HEK293 (cell line): Measurements from ENCODE around the gene USP3.

Source experiments
- CTCF ChIA-PET: fragments of 350-600 bp; formaldehyde crosslinking; extraction: SDS; loops from one replicate; lab custom pipeline; 2021; ENCODE audit warnings: antibody characterized with exemption; lab: Yijun Ruan, JAX
- POLR2A ChIA-PET: fragments of 300-600 bp; formaldehyde crosslinking; extraction: SDS; loops from one replicate; lab custom pipeline; 2020; ENCODE audit warnings: antibody characterized with exemption, inconsistent platforms; lab: Yijun Ruan, JAX
- H3K27ac ChIP-seq: fragments of 200-500 bp; sonication (Bioruptor generic); 2 replicates; pipeline ENCODE4 v1.5.1; 2014; ENCODE audit warnings: low read depth, low read length, control low read depth, inconsistent platforms; ENCODE audit errors: extremely low read depth
- H3K36me3 ChIP-seq, 2 experiments: fragments of 200-500 bp in 1 of 2; sonication (Bioruptor generic) in 1 of 2; 1 replicate in 1 of 2; 2 replicates in 1 of 2; pipeline ENCODE4 v1.5.1; 2014 to 2017; ENCODE audit warnings: inconsistent platforms in 2 of 2, low read length in 2 of 2; ENCODE audit not compliant: control insufficient read depth in 2 of 2, insufficient read depth in 1 of 2
- H3K4me1 ChIP-seq: fragments of 200-500 bp; sonication (Bioruptor generic); 2 replicates; pipeline ENCODE4 v1.5.1; 2014; ENCODE audit warnings: mild to moderate bottlenecking, low read length, inconsistent platforms; ENCODE audit not compliant: control insufficient read depth, insufficient read depth
- H3K4me3 ChIP-seq: 2 replicates; pipeline ENCODE4 v1.5.1; 2011; ENCODE audit warnings: low read depth, mild to moderate bottlenecking, control low read depth, low read length, moderate library complexity
- H3K9me3 ChIP-seq: fragments of 200-500 bp; sonication (Bioruptor generic); 2 replicates; pipeline ENCODE4 v1.5.1; 2014; ENCODE audit warnings: low read depth, low read length, inconsistent platforms; ENCODE audit not compliant: control insufficient read depth, insufficient read depth
- GLIS1 ChIP-seq: fragments of 450-650 bp; formaldehyde crosslinking; IDR thresholded peaks from 2 replicates; pipeline ENCODE4 v1.5.1; 2016; ENCODE audit warnings: missing biosample characterization, missing genetic modification characterization
- IKZF3 ChIP-seq: fragments of 450-650 bp; IDR thresholded peaks from 2 replicates; pipeline ENCODE4 v1.5.0; 2018; ENCODE audit warnings: missing biosample characterization, mild to moderate bottlenecking, missing genetic modification characterization, moderate library complexity
- KLF8 ChIP-seq: fragments of 450-650 bp; formaldehyde crosslinking; IDR thresholded peaks from 2 replicates; pipeline ENCODE4 v1.5.1; 2016; ENCODE audit warnings: missing biosample characterization, missing genetic modification characterization
- MEIS1 ChIP-seq: sonication (generic); formaldehyde crosslinking; IDR thresholded peaks from 2 replicates; pipeline ENCODE4 v1.8.1; 2022; ENCODE audit warnings: missing genetic modification reagents, mild to moderate bottlenecking, borderline replicate concordance
- SALL2 ChIP-seq: fragments of 450-650 bp; formaldehyde crosslinking; IDR thresholded peaks from 2 replicates; pipeline ENCODE4 v1.5.0; 2017; ENCODE audit warnings: missing biosample characterization, mild to moderate bottlenecking, missing genetic modification characterization, borderline replicate concordance
- SCRT1 ChIP-seq: fragments of 450-650 bp; formaldehyde crosslinking; IDR thresholded peaks from 2 replicates; pipeline ENCODE4 v1.5.1; 2016; ENCODE audit warnings: missing biosample characterization, missing genetic modification characterization, borderline replicate concordance
- ZNF211 ChIP-seq: fragments of 450-650 bp; formaldehyde crosslinking; IDR thresholded peaks from 2 replicates; pipeline ENCODE4 v1.5.1; 2016; ENCODE audit warnings: low read depth, missing biosample characterization, missing genetic modification characterization
- ZNF239 ChIP-seq: fragments of 450-650 bp; formaldehyde crosslinking; IDR thresholded peaks from 2 replicates; pipeline ENCODE4 v1.5.1; 2016; ENCODE audit warnings: missing biosample characterization, missing genetic modification characterization
- ZNF335 ChIP-seq: fragments of 450-650 bp; formaldehyde crosslinking; conservative IDR thresholded peaks from 2 replicates; pipeline ENCODE4 v1.5.1; 2016; ENCODE audit warnings: missing biosample characterization, missing genetic modification characterization
- ZNF549 ChIP-seq: fragments of 450-650 bp; IDR thresholded peaks from 2 replicates; pipeline ENCODE4 v1.5.1; 2018; ENCODE audit warnings: missing biosample characterization, missing genetic modification characterization, mild to moderate bottlenecking, inconsistent platforms, moderate library complexity
- ZNF561 ChIP-seq: fragments of 450-650 bp; IDR thresholded peaks from 2 replicates; pipeline ENCODE4 v1.5.1; 2018; ENCODE audit warnings: missing biosample characterization, missing genetic modification characterization, borderline replicate concordance
- ZNF621 ChIP-seq: fragments of 450-650 bp; formaldehyde crosslinking; IDR thresholded peaks from 2 replicates; pipeline ENCODE4 v1.5.1; 2017; ENCODE audit warnings: missing biosample characterization, missing genetic modification characterization
- TF ChIP-seq, protein P1 (sequence below): fragments of 450-650 bp; formaldehyde crosslinking; IDR thresholded peaks from 2 replicates; pipeline ENCODE4 v1.5.1; 2016; ENCODE audit warnings: missing biosample characterization, missing genetic modification characterization
- TF ChIP-seq, protein P2 (sequence below): fragments of 450-650 bp; formaldehyde crosslinking; IDR thresholded peaks from 2 replicates; pipeline ENCODE4 v1.5.1; 2016; ENCODE audit warnings: missing biosample characterization, missing genetic modification characterization, low read depth
- TF ChIP-seq, protein P3 (sequence below): fragments of 450-650 bp; formaldehyde crosslinking; IDR thresholded peaks from 2 replicates; pipeline ENCODE4 v1.5.1; 2016; ENCODE audit warnings: missing biosample characterization, missing genetic modification characterization
- TF ChIP-seq, protein P4 (sequence below): fragments of 450-650 bp; formaldehyde crosslinking; IDR thresholded peaks from 2 replicates; pipeline ENCODE4 v1.5.1; 2016; ENCODE audit warnings: missing biosample characterization, missing genetic modification characterization

Gene USP3

DNA sequence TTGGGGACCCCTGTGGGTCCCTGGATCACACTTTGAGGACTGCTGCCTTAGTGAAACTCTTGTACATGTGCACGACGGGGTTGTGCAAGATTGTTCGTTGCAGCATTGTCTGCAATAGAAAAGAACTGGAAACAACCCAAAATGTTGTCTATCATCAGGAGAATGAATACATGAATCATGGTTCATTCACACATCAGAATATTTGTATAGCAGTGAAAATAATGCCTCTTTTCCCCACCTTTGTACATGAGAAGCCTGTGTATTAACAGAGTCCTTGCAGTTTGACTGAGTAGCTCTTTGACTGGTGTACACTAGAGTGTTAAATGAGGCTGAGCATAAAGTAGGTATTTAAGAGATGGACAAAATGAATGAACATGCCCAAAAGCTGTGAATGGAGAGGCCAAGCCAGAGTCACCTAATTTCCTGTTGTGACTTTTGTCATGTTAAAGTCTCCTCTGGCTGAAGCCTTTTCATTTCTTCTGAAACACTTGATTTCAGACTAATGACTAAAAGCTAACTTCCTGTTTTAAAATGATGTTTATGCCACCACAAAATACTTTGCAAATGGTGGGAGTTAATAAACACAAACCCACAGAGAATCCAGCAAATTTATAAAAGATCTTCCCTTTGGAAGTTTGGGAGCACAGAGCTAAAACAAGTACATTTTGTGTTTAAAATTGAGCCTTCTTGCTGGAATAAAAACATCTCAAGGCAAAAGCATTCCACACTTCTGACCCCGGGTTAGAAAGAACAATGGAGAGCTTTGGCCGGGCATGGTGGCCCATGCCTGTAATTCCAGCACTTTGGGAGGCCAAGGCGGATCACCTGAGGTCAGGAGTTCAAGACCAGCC, 20.6 kb upstream of the USP3 start:
- no peaks in the 10 kb centered on the region for H3K9me3 ChIP-seq
- H3K4me3 ChIP-seq: no peak overlapping the region
- TF ChIP-seq ZNF621 (tag by site-specific recombination): no peak
- no peak for TF ChIP-seq IKZF3 (tag by site-specific recombination)
- no peak for TF ChIP-seq ZNF549
- TF ChIP-seq ZNF561 (tag by site-specific recombination): no peak
- no peak for TF ChIP-seq ZNF211 (tag by site-specific recombination)
- TF ChIP-seq, protein P1, sequence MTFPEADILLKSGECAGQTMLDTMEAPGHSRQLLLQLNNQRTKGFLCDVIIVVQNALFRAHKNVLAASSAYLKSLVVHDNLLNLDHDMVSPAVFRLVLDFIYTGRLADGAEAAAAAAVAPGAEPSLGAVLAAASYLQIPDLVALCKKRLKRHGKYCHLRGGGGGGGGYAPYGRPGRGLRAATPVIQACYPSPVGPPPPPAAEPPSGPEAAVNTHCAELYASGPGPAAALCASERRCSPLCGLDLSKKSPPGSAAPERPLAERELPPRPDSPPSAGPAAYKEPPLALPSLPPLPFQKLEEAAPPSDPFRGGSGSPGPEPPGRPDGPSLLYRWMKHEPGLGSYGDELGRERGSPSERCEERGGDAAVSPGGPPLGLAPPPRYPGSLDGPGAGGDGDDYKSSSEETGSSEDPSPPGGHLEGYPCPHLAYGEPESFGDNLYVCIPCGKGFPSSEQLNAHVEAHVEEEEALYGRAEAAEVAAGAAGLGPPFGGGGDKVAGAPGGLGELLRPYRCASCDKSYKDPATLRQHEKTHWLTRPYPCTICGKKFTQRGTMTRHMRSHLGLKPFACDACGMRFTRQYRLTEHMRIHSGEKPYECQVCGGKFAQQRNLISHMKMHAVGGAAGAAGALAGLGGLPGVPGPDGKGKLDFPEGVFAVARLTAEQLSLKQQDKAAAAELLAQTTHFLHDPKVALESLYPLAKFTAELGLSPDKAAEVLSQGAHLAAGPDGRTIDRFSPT: no peak
- no peak for TF ChIP-seq MEIS1 (CRISPR knock-in tag)
- no peak for TF ChIP-seq GLIS1
- no peak for TF ChIP-seq SCRT1 (tag by site-specific recombination)
- no peak for TF ChIP-seq KLF8 (tag by site-specific recombination)
- no peak for TF ChIP-seq SALL2 (tag by site-specific recombination)
- TF ChIP-seq, protein P2, sequence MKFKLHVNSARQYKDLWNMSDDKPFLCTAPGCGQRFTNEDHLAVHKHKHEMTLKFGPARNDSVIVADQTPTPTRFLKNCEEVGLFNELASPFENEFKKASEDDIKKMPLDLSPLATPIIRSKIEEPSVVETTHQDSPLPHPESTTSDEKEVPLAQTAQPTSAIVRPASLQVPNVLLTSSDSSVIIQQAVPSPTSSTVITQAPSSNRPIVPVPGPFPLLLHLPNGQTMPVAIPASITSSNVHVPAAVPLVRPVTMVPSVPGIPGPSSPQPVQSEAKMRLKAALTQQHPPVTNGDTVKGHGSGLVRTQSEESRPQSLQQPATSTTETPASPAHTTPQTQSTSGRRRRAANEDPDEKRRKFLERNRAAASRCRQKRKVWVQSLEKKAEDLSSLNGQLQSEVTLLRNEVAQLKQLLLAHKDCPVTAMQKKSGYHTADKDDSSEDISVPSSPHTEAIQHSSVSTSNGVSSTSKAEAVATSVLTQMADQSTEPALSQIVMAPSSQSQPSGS (tag by site-specific recombination): no peak
- TF ChIP-seq, protein P3, sequence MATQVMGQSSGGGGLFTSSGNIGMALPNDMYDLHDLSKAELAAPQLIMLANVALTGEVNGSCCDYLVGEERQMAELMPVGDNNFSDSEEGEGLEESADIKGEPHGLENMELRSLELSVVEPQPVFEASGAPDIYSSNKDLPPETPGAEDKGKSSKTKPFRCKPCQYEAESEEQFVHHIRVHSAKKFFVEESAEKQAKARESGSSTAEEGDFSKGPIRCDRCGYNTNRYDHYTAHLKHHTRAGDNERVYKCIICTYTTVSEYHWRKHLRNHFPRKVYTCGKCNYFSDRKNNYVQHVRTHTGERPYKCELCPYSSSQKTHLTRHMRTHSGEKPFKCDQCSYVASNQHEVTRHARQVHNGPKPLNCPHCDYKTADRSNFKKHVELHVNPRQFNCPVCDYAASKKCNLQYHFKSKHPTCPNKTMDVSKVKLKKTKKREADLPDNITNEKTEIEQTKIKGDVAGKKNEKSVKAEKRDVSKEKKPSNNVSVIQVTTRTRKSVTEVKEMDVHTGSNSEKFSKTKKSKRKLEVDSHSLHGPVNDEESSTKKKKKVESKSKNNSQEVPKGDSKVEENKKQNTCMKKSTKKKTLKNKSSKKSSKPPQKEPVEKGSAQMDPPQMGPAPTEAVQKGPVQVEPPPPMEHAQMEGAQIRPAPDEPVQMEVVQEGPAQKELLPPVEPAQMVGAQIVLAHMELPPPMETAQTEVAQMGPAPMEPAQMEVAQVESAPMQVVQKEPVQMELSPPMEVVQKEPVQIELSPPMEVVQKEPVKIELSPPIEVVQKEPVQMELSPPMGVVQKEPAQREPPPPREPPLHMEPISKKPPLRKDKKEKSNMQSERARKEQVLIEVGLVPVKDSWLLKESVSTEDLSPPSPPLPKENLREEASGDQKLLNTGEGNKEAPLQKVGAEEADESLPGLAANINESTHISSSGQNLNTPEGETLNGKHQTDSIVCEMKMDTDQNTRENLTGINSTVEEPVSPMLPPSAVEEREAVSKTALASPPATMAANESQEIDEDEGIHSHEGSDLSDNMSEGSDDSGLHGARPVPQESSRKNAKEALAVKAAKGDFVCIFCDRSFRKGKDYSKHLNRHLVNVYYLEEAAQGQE (tag by site-specific recombination): no peak
- no peak for TF ChIP-seq ZNF335 (tag by site-specific recombination)
- no peak for TF ChIP-seq ZNF239 (tag by site-specific recombination)
- TF ChIP-seq, protein P4, sequence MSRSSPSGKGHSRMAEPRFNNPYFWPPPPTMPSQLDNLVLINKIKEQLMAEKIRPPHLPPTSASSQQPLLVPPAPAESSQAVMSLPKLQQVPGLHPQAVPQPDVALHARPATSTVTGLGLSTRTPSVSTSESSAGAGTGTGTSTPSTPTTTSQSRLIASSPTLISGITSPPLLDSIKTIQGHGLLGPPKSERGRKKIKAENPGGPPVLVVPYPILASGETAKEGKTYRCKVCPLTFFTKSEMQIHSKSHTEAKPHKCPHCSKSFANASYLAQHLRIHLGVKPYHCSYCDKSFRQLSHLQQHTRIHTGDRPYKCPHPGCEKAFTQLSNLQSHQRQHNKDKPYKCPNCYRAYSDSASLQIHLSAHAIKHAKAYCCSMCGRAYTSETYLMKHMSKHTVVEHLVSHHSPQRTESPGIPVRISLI (tag by site-specific recombination): no peak
- ChIA-PET CTCF (interaction anchor here (0.5 to 1.1 kb wide), 5 partner anchors 19 to 449 kb away, joined by 3 to 5 read pairs (median 4); no protein-coding TSS in a partner anchor), POLR2A (no interaction called here)
- H3K4me1 ChIP-seq: peaks cover 18% of the 10 kb centered on the region
- H3K27ac ChIP-seq: no peak overlapping the region
- no peaks in the 10 kb centered on the region for H3K36me3 ChIP-seq
